Muscle of back (tissue), 11 donors: ENCODE data around the gene PI4KA. TPM values are rescaled to one million over a fixed set of nuclear protein-coding genes. Genes with fewer than 3 reads are reported as not detected.
"Not testable (repeated sequence)": the region's sequence is repeated elsewhere in the genome, so short reads cannot be mapped to it uniquely, and the experiment has no call there.

Experiments used
- DNase-seq, 3 donors: peaks; one replicate each; pipeline versions ENCODE4 v3.0.0 to v3.0.0-alpha.2; 2013
- polyA plus RNA-seq, 10 donors: library from polyadenylated mRNA; unstranded; fragments of 120-200 nt; gene quantifications; one replicate each; pipeline ENCODE4 v1.2.1, GENCODE V29; 2013; ENCODE audit not compliant: insufficient read length in 10 of 10

Gene PI4KA
- polyA plus RNA-seq, 10 donors, result 26.2 to 42.5 (median 35.0) TPM

DNA sequence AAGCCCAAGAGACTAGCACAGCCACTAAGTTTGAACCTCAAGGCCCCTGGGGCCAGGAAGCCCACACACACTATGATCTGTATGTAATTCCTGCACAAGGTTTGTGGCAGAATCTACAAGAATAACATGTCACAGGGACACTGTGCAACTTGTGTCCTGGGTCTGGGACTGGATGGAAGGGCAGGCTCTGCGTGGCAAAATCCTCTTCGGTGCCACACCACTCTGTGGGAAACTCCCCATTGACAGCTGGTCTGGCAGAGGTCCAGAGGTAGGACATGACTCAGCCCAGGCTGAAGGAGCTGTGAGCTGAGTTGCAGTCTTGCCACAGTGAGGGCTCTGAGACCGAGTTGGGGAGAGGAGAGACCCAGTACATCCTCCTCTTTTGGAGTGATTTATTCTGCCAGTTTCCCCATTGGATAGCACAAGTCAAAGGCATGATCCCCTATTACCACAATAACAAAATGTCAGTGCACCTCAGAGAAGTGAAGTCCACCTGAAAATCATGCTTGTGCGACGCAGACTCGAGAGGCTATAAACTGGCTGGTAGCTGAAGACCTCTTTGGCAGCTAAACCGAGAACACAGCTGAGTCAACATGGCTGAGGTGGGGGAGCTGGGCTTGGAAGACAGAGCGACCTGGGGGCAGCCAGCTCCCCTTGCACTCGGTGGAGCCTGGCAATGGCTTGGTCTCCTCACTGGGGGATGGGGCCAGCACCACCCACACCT lies 108.0 kb downstream of the PI4KA start:
- peak; percentile 57 to 58 (median 57) for DNase-seq

DNA sequence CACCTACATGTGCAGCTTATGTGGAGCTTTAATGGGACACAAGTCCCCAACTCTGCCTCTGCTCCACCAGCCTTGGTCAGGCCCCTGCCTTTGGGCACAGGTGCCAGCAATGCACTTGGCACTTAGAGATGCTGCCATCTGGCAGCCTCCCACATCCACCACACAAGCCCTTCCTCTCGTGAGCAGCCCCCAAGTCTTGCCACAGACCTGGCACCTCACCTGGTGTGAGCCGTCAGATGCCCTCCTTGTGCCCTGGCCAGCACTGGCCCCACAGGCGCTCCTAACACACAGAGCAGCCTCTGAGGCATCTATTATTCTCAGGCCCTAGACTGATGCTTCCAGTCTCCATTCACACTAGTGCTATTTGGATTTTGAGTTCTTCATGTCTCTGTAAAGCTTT lies 109.2 kb downstream of the PI4KA start:
- DNase-seq, result no peak

DNA sequence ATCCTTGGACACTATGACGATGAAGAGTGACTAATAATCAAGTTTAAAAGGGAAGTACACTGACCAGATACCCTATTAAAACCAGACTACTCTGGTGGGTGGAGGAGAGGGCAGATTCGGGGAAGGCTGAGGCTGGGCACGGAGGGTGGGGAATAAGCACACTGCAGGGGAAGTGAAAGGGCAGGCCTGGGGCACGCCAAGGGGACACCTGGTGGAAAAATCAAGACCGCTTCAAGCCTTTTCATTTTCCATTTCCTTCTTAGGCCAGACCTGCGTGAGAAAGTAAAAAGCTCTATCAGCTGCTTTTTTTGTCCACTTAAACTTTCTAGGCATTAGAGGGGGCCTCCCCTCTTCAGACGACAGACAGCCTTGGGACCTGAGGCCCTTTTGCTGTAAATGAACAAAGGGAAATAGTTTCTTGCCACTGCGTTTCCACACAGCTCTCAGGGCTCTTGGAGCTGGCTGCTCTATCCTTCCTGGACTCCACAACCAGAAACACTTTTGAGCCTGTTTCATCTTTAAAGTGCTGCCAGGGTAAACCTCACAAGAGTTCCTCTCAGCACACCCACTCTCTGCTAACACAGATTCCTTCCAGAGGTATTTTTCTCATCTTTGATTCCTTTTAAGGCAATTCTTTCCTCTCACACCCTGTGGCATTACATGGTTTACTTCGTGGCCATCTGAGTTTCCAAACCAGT lies 109.7 kb downstream of the PI4KA start:
- no peak for DNase-seq

DNA sequence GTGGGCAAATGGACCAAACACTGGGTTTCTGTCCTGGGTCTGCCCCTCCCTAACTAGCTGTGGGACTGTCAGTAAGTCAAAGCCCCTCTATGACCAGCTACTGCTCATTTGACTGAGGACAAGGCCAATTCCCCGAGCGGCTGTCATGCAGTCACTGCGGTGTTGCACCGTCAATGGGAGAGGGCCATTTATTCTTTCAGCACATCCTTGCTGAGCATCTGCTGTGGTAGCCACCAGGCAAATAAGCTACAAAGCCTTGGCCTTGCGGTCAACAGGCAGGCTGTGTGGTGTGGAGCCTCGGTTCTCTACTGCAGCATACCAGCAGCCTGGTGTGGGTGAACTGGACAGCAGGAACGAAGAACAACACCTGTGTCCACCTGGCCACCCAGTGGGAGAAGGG lies 110.5 kb downstream of the PI4KA start:
- DNase-seq, result no peak

DNA sequence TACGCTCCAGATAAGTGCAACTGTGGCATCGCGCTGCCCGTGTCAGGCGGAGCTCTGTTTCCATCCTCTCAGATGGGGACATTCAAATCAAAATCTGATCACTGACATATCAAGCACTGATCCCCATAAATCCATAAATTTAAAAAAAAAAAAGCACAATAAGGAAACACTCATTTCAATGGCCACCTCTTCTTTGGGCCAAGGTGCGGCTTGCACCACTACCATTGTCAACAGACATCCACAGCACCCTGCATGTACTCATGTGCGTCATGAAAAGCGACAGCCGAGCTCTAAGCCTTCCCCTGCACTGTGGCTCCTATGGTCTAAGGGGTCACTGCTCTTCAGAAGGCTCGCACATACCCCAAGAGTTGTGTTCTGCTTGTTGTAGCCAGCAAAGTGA lies 111.4 kb downstream of the PI4KA start:
- DNase-seq, result no peak

DNA sequence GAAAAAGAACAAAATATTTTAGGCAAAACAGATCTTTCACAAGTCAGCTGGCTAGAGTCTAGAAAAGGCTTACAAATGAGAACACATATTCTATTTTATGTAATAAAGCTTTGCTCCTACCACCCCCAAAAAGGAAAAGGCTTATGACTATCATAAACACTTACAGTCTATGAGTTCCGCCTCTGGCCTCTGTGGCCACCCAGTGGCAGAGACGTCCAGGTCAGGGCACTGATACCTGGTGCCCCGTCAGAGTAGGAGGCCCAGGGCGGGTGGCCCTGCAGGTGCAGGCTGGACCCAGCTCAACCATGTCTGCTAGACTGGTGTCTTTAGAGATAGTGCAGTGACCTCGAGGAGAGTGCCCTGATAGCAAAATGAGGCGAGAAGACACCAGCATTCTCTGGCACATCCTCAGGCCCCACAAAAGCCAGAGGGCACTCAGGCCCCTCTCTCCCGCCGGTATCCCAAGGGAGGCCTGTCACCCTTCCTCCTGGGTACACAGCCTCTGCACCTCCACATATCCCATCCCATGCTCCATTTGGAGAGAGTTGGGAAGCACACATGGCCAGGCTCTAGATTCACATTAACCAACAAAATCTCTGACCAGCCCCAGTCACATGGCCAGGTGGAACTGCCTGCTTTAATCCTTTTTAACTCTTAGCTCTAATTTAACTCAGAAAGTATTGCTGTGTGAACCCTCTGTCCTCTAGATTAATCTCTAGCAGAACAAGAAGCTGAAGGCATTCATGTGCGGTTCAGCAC lies 112.0 kb downstream of the PI4KA start:
- no peak for DNase-seq

DNA sequence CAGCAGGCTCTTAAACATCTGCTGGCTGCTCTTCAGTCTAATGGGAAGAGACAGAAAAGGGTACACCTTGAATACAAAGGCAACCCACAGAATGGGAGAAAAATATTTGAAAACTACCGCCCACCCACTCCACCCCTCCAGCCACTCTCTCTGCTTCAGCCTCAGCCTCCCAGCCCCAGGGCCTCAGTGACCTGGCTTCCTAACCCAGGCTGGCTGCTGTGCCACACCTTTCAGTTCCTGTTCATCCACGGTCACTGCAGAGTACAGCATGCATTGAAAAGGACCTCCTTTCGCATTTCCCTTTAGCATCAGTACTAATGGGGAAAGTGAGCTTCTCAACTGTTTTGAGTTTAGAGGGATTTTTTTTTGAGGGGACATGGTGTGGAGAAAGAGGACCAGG lies 113.5 kb downstream of the PI4KA start:
- DNase-seq, result no peak

DNA sequence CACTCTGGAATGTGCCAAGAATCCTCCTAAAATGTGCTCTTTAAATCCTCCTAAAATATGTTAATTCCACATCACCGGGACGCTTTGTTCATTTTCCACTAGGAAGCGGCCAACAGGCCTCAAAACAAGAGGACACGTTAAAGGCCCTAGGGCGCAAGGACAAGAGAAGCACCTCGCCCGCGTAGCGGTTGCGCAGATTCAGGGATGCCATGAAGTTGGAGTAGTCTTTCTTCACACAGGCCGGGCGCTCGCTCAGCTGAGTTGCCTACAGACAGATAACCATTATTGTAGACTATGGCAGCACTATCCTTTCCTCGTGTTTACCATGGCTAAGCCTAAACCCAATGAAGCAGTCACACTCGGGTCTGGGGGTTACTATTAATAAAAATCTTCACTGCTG lies 114.2 kb downstream of the PI4KA start:
- DNase-seq, result no peak

DNA sequence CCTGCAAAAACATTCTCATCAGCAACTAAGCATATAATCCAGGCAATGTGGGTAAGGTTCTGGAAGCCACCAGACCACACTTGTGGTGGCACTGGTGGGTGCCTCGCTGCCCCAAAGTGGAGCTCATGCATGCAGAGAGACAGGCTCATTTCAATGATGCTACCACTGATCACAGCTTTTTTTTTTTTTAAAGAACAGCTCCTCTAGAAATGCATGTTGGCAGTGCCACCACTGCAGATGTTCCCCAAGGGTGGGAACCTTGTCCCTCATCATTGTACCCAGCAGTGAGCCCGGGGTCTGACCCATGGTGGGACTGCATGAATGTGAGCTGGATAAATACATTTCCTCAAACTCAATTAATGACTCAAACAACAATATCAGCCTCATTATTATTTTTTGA lies 115.8 kb downstream of the PI4KA start:
- DNase-seq, result no peak

DNA sequence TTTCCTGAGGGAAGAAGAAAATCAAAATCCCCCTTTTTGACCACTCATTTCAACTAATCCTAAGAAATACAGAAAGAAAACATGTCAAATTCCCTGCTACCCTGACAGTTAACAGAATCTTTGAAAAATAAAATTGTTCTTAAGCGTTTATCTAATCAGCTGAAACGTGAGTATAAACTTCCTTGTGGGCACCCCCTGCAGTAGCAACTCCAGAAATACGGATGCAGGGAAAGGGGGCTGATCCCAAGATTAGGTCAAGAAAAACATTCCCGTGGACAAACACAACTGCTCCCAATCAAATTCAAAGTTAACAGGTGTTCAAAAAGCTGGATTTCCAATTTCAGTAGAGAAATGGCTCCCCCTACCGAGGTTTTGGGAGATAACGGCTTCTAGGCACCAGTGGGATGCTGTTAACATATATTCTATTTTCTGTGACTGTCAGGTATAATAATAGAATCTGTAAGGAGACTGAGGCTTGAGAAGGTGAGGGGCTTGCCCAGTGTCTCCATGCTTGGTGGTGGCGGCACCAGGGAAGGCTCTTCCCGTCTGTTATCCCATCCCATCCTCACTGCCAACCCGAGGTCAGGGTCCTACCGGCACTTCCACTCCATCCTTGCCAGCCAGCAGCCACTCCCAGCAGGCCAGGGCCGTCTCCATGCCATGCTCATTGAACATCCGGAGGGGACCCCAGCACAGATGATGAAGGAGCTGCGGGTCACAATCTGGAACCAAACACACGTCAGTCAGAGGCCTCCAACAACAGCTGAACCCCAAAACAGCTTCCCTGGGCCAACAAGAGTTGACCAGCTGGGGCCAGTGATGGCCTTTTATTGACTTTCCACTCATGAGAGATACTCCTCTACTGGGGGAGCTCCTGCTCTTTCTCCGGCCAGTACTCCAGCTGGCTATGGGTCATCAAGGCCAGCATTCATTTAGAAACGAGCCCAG lies 116.7 kb downstream of the PI4KA start:
- peak; percentile 9 to 26 (median 14) for DNase-seq

DNA sequence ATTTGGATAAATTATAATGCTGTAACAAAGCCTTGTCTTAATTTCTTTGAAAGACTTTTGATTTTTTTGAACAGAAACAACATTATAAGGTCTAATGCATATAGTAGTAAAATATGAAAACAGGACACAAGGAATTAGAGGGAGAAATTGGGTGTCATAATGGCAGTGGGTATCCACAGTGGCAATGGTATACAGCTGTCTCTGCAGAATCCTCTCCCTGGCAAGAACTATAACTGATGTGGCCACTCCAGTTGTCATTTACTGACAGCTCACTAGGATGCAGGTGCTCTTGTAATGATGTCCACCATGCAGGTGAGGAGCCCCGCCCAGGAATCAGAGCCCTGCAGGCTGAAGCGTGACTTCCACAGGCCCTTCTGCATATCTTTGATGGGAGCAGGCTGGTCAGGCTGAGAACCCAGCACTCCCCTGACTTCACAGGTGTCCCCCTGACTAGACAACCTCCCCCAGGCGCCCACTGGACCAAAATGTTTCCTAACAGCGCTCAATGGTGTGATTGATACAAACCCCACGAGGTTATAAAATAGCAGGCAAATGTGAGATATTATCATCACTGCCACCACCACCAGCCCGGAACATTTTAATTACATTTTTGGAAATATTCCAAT lies 117.5 kb downstream of the PI4KA start:
- no peak for DNase-seq

DNA sequence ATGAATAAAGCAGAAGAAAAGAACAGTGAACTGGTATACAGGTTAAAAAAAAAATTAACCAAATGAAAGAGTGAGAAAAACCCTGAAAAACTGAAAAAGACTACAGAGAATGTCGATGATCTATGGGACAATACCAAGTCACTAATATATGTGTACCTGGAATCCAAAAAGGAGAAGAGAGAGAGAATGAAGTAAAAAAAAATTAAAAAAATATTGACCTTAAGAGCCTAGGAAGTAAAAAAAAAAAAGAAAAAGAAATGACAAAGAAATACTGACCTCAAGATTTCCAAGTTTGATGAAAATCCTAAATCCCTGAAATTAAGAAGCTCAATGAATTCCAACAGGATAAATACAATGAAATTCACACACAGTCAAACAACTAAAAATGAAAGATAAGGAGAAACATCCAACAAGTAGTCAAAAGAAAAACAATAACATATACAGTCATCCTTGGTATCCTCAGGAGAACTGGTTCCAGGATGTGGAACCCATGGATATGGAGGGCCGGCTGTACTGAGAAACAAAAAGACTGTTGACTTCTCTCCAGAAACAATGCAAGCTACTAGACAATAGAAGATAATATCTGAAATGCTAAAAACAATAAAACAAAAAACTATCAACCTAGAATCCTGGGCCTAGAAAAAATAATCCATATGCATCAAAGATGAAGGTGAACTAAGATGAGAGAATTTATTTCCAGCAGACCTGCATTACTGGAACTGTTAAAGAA lies 118.2 kb downstream of the PI4KA start:
- no peak for DNase-seq

DNA sequence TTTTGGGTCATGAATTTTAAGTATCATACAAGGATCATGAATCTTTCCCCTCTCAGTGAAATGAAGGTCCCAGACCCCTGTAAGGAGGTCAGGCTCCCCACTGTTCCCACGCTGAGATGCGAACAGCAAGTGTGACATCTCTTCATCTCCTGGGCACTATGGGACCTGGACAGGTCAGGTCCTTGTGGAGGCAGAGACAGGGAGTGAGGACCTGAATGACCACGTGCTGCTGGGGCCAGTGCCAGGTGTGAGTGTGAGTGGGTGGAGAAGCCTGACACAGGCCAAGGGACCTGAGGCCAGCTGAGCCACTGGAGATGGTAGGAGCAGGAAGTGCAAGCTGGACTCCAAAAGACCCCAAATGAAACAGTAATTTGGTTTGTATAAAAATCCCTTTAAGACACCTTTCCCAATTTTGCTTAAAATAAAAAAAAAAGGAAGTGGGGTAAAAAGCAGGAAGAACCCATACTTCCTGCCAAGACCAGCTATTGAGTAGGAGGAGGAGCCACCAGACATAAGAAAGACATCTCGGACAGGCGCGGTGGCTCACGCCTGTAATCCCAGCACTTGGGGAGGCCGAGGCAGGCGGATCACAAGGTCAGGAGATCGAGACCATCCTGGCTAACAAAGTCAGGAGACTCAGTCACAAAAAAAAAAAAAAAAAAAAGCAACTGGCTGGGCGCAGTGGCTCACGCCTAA lies 120.1 kb downstream of the PI4KA start:
- DNase-seq, result no peak

DNA sequence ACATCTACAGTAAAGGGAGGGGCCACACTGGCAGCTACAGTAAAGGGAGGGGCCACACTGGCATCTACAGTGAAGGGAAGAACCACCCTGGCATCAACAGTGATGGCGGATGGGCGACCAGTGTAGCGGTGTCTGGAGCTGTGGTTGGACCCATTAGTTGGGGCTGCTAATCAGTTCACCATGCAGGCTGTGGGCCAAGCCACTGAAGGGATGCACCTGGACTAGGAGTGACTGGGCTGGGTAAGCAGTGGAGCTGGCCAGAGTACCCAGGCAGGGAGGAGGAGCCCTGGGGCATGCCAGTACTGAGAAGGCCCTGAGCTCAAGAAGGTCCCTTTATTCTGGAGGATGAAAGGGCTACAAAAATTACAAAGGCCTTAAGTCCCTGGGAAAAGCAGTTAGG lies 121.7 kb downstream of the PI4KA start:
- not testable (repeated sequence) for DNase-seq

DNA sequence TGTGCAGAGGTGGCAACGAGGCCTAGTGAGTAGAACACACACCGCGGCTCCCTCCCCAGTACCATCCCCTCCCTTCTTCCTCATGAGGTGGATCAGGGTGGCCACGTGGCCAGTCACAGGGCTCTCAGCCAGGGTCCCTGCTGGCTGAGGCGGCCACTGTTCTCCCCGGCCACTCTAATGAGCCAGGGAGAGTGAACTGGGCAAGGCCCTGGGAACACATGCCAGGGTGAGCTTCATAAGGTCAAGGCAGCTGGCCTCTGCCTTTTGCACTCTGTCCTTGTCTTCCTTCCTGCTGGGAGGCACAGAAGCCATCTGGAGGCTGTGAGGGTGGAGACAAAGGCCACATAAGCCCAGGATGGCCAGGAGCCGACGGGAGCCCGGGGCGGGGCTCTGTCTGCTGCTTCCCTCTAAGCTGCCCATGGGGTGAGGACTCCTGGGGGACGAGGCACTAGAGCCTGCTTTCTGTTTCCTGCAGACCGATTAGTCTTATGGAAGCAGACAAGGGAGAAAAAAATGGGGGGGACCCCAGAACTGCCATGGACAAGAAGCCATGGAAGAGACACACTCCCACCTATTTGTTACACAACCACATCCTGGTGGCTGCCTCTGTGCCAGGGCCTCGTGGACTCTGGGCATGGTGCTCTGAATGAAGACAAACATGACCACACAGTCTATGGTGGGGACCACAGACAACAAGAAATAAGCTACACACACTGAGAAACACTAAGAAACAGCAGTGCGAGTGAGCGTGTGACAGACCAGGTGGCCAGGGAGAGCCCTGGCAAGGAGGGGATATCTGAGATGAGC lies 123.1 kb downstream of the PI4KA start:
- not testable (repeated sequence) for DNase-seq

DNA sequence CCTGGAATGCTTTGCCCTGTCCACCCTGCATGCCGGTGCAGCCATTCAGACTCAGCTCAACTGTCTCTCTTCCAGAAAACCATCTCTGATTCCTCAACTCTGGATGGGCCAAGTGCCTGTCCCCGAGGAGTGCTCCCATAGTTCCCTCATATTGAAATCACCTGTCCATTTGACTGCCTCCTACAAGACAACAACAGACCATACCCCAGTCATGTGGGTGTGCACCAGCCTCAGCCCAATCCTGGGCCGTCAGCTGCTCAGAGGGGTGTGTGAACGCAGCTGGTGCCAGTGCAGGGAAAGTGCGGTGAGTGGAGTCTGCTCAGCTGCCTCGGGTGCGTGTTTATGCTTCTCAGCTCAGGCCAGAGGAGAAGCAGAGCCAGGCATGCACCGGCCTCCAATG lies 126.2 kb downstream of the PI4KA start:
- DNase-seq, result not testable (repeated sequence)

DNA sequence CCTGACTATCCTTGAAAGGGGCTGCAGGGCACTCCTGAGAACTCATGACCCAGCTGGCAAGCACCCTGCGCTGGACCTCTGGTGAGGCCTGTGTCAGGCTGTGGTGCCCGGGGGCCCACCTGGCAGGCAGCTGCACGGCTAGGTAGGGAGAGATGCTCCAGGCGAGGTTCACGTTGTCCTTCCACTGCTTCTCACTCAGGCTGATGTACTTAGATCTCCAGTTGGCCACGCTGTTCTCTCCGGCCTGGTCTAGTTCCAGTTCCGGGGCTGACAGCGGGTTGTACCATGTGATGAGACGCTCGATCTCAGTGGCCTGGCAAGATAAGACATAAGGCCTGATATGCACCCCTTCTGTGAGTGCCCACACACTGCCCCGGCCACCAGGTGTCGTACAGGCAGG lies 129.4 kb downstream of the PI4KA start:
- no peak for DNase-seq

DNA sequence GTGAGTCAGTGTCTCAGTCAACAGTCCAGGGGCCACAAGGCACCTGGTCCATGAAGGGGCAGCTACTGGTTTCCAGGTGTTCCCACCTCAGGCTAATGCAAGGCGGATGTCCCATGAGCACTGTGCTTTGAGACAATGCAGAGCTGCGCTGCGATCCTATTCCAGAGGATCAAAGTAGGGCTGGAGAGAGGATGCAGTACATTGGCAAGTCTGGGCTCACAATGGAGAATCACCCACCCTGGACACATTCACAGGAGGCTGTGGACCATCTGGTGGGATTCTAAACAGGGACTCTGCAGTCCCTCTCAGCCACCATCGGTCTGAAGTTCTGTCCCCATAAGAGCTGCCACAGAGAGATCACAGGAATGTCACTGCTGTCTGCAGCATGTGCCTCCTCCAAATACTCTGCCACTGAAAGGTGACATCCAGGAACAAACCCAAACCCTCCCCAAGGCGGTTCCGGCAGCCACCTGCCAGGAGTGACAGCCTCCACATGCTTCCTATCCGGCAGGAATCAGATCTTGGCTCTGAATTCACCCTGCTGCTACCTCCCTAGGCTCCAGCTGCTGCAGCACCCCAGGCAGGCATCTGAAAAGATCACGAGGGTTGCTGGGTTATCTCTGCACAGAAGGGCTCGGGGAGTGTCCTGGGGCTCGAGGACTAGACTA lies 130.0 kb downstream of the PI4KA start:
- DNase-seq, result no peak
